Left ventricle myocardium inferior (tissue), 1 donor: Measurements from ENCODE around the gene MRPL10. TPM values are rescaled to one million over a fixed set of nuclear protein-coding genes. Genes with fewer than 3 reads are reported as not detected.

Experiments used
- DNase-seq: peaks from one replicate; pipeline ENCODE4 v3.0.0-alpha.2; 2020
- H3K27ac ChIP-seq: fragments of 200-600 bp; replicated peaks from 2 replicates; pipeline ENCODE4 v1.8.0; 2021
- H3K27me3 ChIP-seq: fragments of 200-600 bp; 2 replicates; pipeline ENCODE4 v1.8.0; 2021; ENCODE audit warnings: low read depth
- H3K36me3 ChIP-seq: fragments of 200-600 bp; 2 replicates; pipeline ENCODE4 v1.8.0; 2021
- H3K4me1 ChIP-seq: fragments of 200-600 bp; 2 replicates; pipeline ENCODE4 v1.8.0; 2021
- H3K4me3 ChIP-seq: fragments of 200-600 bp; 2 replicates; pipeline ENCODE4 v1.8.0; 2021; ENCODE audit warnings: mild to moderate bottlenecking, moderate library complexity
- H3K9me3 ChIP-seq: fragments of 200-600 bp; replicated peaks from 2 replicates; pipeline ENCODE4 v1.8.0; 2021
- intact Hi-C: fragments of 100-400 bp; cut with micrococcal nuclease; formaldehyde crosslinking; loops from one replicate; pipeline ENCODE4 v1.11.0; 2022
- total RNA-seq: library from RNA; stranded (reverse); fragmentation: NEBNext Ultra II Directional; extraction: Animal tissue kit (Norgen Biotek cat#: 25700); gene quantifications from one replicate; pipeline ENCODE4 v1.2.1, GENCODE V29; 2021
- TF ChIP-seq, protein P1 (sequence below): fragments of 200-600 bp; IDR thresholded peaks from 2 replicates; pipeline ENCODE4 v1.8.0; 2021; ENCODE audit warnings: antibody characterized with exemption, mild to moderate bottlenecking, borderline replicate concordance
- donor health status: DM: no; HTN: yes; CAD: no; lungs with severe emphysema.

Gene MRPL10
- total RNA-seq, 1 donor from 2014 or later, result 60.5 TPM

GRCh38 chr17:47877368-47878034, 46.2 kb upstream of the MRPL10 start:
- Histone ChIP-seq H3K27me3 (peaks cover 76% of the 10 kb centered on the region), H3K27ac (no peak overlapping the region), H3K4me3 (no peak overlapping the region), H3K36me3 (no peaks in the 10 kb centered on the region), H3K9me3 (no peaks in the 10 kb centered on the region), H3K4me1 (peaks cover 9% of the 10 kb centered on the region)
- TF ChIP-seq, protein P1, sequence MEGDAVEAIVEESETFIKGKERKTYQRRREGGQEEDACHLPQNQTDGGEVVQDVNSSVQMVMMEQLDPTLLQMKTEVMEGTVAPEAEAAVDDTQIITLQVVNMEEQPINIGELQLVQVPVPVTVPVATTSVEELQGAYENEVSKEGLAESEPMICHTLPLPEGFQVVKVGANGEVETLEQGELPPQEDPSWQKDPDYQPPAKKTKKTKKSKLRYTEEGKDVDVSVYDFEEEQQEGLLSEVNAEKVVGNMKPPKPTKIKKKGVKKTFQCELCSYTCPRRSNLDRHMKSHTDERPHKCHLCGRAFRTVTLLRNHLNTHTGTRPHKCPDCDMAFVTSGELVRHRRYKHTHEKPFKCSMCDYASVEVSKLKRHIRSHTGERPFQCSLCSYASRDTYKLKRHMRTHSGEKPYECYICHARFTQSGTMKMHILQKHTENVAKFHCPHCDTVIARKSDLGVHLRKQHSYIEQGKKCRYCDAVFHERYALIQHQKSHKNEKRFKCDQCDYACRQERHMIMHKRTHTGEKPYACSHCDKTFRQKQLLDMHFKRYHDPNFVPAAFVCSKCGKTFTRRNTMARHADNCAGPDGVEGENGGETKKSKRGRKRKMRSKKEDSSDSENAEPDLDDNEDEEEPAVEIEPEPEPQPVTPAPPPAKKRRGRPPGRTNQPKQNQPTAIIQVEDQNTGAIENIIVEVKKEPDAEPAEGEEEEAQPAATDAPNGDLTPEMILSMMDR, result no peak
- intact Hi-C loops, result no loop called here
- DNase-seq, result no peak

- Histone ChIP-seq H3K27ac (no peak overlapping the region), H3K36me3 (no peaks in the 10 kb centered on the region), H3K4me3 (no peak overlapping the region), H3K9me3 (no peaks in the 10 kb centered on the region), H3K4me1 (no peaks in the 10 kb centered on the region), H3K27me3 (peaks cover 98% of the 10 kb centered on the region)
- TF ChIP-seq, protein P1, result no peak
- intact Hi-C loops, result no loop called here
- no peak for DNase-seq
These were observed 44.0 kb upstream of the MRPL10 start for GRCh38 chr17:47875011-47875985.

- peaks cover 99% of the 10 kb centered on the region for H3K27me3 ChIP-seq
- DNase-seq, result no peak
- H3K27ac ChIP-seq, result no peak overlapping the region
- TF ChIP-seq, protein P1, result no peak
- no peaks in the 10 kb centered on the region for H3K4me1 ChIP-seq
- intact Hi-C loops, result no loop called here
- no peaks in the 10 kb centered on the region for H3K36me3 ChIP-seq
- no peak overlapping the region for H3K4me3 ChIP-seq
- H3K9me3 ChIP-seq, result no peaks in the 10 kb centered on the region
These were observed 42.1 kb upstream of the MRPL10 start for GRCh38 chr17:47873200-47874090.

GRCh38 chr17:47872651-47873161, 41.4 kb upstream of the MRPL10 start:
- Histone ChIP-seq H3K36me3 (no peaks in the 10 kb centered on the region), H3K4me1 (no peaks in the 10 kb centered on the region), H3K27ac (no peak overlapping the region), H3K4me3 (no peak overlapping the region), H3K27me3 (peaks cover 99% of the 10 kb centered on the region), H3K9me3 (no peaks in the 10 kb centered on the region)
- TF ChIP-seq, protein P1, result no peak
- no peak for DNase-seq
- intact Hi-C loops, result no loop called here
